WTC11 (cell line): ENCODE measurements around the gene MORC2. TPM values are rescaled to one million over a fixed set of nuclear protein-coding genes. Genes with fewer than 3 reads are reported as not detected.

Experiments
- ATAC-seq: fragments of 200-7000 bp; cut with Tn5 transposase; 2 replicates; pipeline ENCODE4 v1.10.0; 2021; ENCODE audit warnings: mild to moderate bottlenecking, moderate library complexity
- CTCF ChIA-PET: fragments of 300-600 bp; sonication (Branson Sonifier 250); formaldehyde crosslinking; loops from one replicate; lab custom pipeline; 2021; ENCODE audit warnings: antibody characterized with exemption; lab: Charles Lee
- POLR2A ChIA-PET: fragments of 350-600 bp; sonication (Branson Sonifier 250); formaldehyde crosslinking; loops from one replicate; lab custom pipeline; 2021; ENCODE audit warnings: antibody characterized with exemption; lab: Charles Lee
- DNase-seq: peaks from one replicate; pipeline ENCODE4 v3.0.0; 2021; ENCODE audit warnings: low spot score
- H3K27ac Mint-ChIP-seq: 2 replicates; pipeline ENCODE4 v1.8.0; 2021; ENCODE audit warnings: mixed read lengths
- H3K27me3 Mint-ChIP-seq: 2 replicates; pipeline ENCODE4 v1.8.0; 2021; ENCODE audit warnings: low read depth, mild to moderate bottlenecking, moderate library complexity, mixed read lengths
- H3K36me3 Mint-ChIP-seq: 2 replicates; pipeline ENCODE4 v1.8.0; 2021; ENCODE audit warnings: mixed read lengths
- H3K4me1 Mint-ChIP-seq: 2 replicates; pipeline ENCODE4 v1.8.0; 2022; ENCODE audit warnings: mixed read lengths
- H3K4me3 Mint-ChIP-seq: 2 replicates; pipeline ENCODE4 v1.8.0; 2021; ENCODE audit warnings: mild to moderate bottlenecking, moderate library complexity, mixed read lengths
- H3K9me3 Mint-ChIP-seq: 2 replicates; pipeline ENCODE4 v1.8.0; 2021; ENCODE audit warnings: mixed read lengths
- CREM ChIP-seq: sonication (generic); formaldehyde crosslinking; IDR thresholded peaks from 2 replicates; pipeline ENCODE4 v1.8.1; 2022; ENCODE audit warnings: mild to moderate bottlenecking, missing genetic modification reagents, moderate library complexity
- EMX1 ChIP-seq: fragments of 250-450 bp; sonication (Bioruptor Pico); IDR thresholded peaks from 2 replicates; pipeline ENCODE4 v1.8.0; 2021; ENCODE audit warnings: mild to moderate bottlenecking
- KAT7 ChIP-seq: sonication (generic); formaldehyde crosslinking; IDR thresholded peaks from 2 replicates; pipeline ENCODE4 v1.8.1; 2023; ENCODE audit warnings: missing genetic modification reagents, mild to moderate bottlenecking, borderline replicate concordance
- NFE2L1 ChIP-seq: sonication (generic); formaldehyde crosslinking; IDR thresholded peaks from 2 replicates; pipeline ENCODE4 v1.8.1; 2023; ENCODE audit warnings: missing genetic modification reagents
- NR3C1 ChIP-seq: sonication (generic); formaldehyde crosslinking; conservative IDR thresholded peaks from 2 replicates; pipeline ENCODE4 v1.8.1; 2023; ENCODE audit warnings: low read depth, mild to moderate bottlenecking, missing genetic modification reagents
- OVOL2 ChIP-seq: fragments of 250-450 bp; sonication (Bioruptor Pico); IDR thresholded peaks from 2 replicates; pipeline ENCODE4 v1.9.0; 2021; ENCODE audit warnings: mild to moderate bottlenecking, borderline replicate concordance
- SMAD3 ChIP-seq: sonication (generic); formaldehyde crosslinking; IDR thresholded peaks from 2 replicates; pipeline ENCODE4 v1.8.0; 2022; ENCODE audit warnings: missing genetic modification reagents, mild to moderate bottlenecking, borderline replicate concordance
- TCF7 ChIP-seq: sonication (generic); formaldehyde crosslinking; IDR thresholded peaks from 2 replicates; pipeline ENCODE4 v1.8.0; 2022; ENCODE audit warnings: mild to moderate bottlenecking, low read depth, missing genetic modification reagents, moderate library complexity
- TP53 ChIP-seq: sonication (generic); formaldehyde crosslinking; IDR thresholded peaks from 2 replicates; pipeline ENCODE4 v1.8.1; 2023; ENCODE audit warnings: mild to moderate bottlenecking, missing genetic modification reagents
- ZNF671 ChIP-seq: fragments of 250-450 bp; sonication (Bioruptor Pico); IDR thresholded peaks from 2 replicates; pipeline ENCODE4 v1.8.0; 2021; ENCODE audit warnings: mild to moderate bottlenecking
- total RNA-seq: library from RNA; stranded (reverse); gene quantifications from 3 replicates; pipeline ENCODE4 v1.2.3, GENCODE V29; 2021
- TF ChIP-seq, protein P1 (sequence below): fragments of 250-450 bp; sonication (Bioruptor Pico); IDR thresholded peaks from 2 replicates; pipeline ENCODE4 v1.9.0; 2021; ENCODE audit warnings: moderate library complexity, mild to moderate bottlenecking, inconsistent platforms, borderline replicate concordance
- TF ChIP-seq, protein P2 (sequence below): sonication (generic); formaldehyde crosslinking; IDR thresholded peaks from 2 replicates; pipeline ENCODE4 v1.8.1; 2022; ENCODE audit warnings: missing genetic modification reagents, borderline replicate concordance
- TF ChIP-seq, protein P3 (sequence below): sonication (generic); formaldehyde crosslinking; conservative IDR thresholded peaks from 2 replicates; pipeline ENCODE4 v1.8.1; 2023; ENCODE audit warnings: mild to moderate bottlenecking, low read depth, missing genetic modification reagents, moderate library complexity
- TF ChIP-seq, protein P4 (sequence below): sonication (generic); formaldehyde crosslinking; IDR thresholded peaks from 2 replicates; pipeline ENCODE4 v1.8.0; 2022; ENCODE audit warnings: mild to moderate bottlenecking, missing genetic modification reagents
- TF ChIP-seq, protein P5 (sequence below): fragments of 200-600 bp; IDR thresholded peaks from 2 replicates; pipeline ENCODE4 v1.8.0; 2022; ENCODE audit warnings: antibody characterized with exemption
- TF ChIP-seq, protein P6 (sequence below): sonication (generic); formaldehyde crosslinking; IDR thresholded peaks from 2 replicates; pipeline ENCODE4 v1.8.1; 2022; ENCODE audit warnings: low read depth, missing genetic modification reagents, borderline replicate concordance
- TF ChIP-seq, protein P7 (sequence below): sonication (generic); formaldehyde crosslinking; IDR thresholded peaks from 2 replicates; pipeline ENCODE4 v1.8.0; 2022; ENCODE audit warnings: mild to moderate bottlenecking, missing genetic modification reagents

MORC2 gene
- total RNA-seq, 1 experiment from 2014 or later: 62.3 TPM

DNA sequence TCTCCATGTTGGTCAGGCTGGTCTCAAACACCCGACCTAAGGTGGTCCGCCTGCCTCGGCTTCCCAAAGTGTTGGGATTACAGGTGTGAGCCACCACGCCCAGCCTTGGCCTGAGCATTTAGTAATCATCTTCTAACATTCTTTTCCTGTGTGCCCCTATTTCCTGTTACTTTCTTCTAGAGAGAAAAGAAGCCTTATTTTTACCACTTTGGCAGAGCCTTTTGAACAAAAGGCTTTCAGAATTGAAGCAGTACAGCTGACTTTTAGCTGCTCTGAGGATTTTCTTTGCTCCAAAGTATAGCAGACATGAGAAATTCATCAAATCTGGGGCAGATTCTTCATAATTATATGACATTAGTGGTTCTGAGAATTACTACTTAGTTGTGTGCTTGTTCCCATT, 13.4 kb downstream of the MORC2 start:
- H3K4me1 Mint-ChIP-seq: no peaks in the 10 kb centered on the region
- ChIA-PET CTCF (no interaction called here), POLR2A (no interaction called here)
- ATAC-seq (no peak), DNase-seq (no peak)
- no peak overlapping the region for H3K27ac Mint-ChIP-seq
- H3K9me3 Mint-ChIP-seq: no peaks in the 10 kb centered on the region
- H3K4me3 Mint-ChIP-seq: no peak overlapping the region
- no peaks in the 10 kb centered on the region for H3K27me3 Mint-ChIP-seq
- peaks cover 67% of the 10 kb centered on the region for H3K36me3 Mint-ChIP-seq
- no peak for TF ChIP-seq ZNF671
- no peak for TF ChIP-seq NR3C1 (CRISPR knock-in tag)
- no peak for TF ChIP-seq CREM (CRISPR knock-in tag)
- no peak for TF ChIP-seq TP53 (CRISPR knock-in tag)
- TF ChIP-seq, protein P1, sequence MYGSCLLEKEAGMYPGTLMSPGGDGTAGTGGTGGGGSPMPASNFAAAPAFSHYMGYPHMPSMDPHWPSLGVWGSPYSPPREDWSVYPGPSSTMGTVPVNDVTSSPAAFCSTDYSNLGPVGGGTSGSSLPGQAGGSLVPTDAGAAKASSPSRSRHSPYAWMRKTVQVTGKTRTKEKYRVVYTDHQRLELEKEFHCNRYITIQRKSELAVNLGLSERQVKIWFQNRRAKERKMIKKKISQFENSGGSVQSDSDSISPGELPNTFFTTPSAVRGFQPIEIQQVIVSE (CRISPR knock-in tag): no peak
- TF ChIP-seq, protein P2, sequence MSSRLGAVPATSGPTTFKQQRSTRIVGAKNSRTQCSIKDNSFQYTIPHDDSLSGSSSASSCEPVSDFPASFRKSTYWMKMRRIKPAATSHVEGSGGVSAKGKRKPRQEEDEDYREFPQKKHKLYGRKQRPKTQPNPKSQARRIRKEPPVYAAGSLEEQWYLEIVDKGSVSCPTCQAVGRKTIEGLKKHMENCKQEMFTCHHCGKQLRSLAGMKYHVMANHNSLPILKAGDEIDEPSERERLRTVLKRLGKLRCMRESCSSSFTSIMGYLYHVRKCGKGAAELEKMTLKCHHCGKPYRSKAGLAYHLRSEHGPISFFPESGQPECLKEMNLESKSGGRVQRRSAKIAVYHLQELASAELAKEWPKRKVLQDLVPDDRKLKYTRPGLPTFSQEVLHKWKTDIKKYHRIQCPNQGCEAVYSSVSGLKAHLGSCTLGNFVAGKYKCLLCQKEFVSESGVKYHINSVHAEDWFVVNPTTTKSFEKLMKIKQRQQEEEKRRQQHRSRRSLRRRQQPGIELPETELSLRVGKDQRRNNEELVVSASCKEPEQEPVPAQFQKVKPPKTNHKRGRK: no peak
- TF ChIP-seq, protein P3, sequence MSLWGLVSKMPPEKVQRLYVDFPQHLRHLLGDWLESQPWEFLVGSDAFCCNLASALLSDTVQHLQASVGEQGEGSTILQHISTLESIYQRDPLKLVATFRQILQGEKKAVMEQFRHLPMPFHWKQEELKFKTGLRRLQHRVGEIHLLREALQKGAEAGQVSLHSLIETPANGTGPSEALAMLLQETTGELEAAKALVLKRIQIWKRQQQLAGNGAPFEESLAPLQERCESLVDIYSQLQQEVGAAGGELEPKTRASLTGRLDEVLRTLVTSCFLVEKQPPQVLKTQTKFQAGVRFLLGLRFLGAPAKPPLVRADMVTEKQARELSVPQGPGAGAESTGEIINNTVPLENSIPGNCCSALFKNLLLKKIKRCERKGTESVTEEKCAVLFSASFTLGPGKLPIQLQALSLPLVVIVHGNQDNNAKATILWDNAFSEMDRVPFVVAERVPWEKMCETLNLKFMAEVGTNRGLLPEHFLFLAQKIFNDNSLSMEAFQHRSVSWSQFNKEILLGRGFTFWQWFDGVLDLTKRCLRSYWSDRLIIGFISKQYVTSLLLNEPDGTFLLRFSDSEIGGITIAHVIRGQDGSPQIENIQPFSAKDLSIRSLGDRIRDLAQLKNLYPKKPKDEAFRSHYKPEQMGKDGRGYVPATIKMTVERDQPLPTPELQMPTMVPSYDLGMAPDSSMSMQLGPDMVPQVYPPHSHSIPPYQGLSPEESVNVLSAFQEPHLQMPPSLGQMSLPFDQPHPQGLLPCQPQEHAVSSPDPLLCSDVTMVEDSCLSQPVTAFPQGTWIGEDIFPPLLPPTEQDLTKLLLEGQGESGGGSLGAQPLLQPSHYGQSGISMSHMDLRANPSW (CRISPR knock-in tag): no peak
- no peak for TF ChIP-seq KAT7 (CRISPR knock-in tag)
- no peak for TF ChIP-seq SMAD3 (CRISPR knock-in tag)
- TF ChIP-seq, protein P4, sequence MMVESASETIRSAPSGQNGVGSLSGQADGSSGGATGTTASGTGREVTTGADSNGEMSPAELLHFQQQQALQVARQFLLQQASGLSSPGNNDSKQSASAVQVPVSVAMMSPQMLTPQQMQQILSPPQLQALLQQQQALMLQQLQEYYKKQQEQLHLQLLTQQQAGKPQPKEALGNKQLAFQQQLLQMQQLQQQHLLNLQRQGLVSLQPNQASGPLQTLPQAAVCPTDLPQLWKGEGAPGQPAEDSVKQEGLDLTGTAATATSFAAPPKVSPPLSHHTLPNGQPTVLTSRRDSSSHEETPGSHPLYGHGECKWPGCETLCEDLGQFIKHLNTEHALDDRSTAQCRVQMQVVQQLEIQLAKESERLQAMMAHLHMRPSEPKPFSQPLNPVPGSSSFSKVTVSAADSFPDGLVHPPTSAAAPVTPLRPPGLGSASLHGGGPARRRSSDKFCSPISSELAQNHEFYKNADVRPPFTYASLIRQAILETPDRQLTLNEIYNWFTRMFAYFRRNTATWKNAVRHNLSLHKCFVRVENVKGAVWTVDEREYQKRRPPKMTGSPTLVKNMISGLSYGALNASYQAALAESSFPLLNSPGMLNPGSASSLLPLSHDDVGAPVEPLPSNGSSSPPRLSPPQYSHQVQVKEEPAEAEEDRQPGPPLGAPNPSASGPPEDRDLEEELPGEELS (CRISPR knock-in tag): no peak
- no peak for TF ChIP-seq EMX1 (CRISPR knock-in tag)
- TF ChIP-seq NFE2L1 (CRISPR knock-in tag): no peak
- TF ChIP-seq OVOL2 (CRISPR knock-in tag): no peak
- TF ChIP-seq TCF7: no peak
- TF ChIP-seq, protein P5, sequence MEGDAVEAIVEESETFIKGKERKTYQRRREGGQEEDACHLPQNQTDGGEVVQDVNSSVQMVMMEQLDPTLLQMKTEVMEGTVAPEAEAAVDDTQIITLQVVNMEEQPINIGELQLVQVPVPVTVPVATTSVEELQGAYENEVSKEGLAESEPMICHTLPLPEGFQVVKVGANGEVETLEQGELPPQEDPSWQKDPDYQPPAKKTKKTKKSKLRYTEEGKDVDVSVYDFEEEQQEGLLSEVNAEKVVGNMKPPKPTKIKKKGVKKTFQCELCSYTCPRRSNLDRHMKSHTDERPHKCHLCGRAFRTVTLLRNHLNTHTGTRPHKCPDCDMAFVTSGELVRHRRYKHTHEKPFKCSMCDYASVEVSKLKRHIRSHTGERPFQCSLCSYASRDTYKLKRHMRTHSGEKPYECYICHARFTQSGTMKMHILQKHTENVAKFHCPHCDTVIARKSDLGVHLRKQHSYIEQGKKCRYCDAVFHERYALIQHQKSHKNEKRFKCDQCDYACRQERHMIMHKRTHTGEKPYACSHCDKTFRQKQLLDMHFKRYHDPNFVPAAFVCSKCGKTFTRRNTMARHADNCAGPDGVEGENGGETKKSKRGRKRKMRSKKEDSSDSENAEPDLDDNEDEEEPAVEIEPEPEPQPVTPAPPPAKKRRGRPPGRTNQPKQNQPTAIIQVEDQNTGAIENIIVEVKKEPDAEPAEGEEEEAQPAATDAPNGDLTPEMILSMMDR: no peak
- TF ChIP-seq, protein P6, sequence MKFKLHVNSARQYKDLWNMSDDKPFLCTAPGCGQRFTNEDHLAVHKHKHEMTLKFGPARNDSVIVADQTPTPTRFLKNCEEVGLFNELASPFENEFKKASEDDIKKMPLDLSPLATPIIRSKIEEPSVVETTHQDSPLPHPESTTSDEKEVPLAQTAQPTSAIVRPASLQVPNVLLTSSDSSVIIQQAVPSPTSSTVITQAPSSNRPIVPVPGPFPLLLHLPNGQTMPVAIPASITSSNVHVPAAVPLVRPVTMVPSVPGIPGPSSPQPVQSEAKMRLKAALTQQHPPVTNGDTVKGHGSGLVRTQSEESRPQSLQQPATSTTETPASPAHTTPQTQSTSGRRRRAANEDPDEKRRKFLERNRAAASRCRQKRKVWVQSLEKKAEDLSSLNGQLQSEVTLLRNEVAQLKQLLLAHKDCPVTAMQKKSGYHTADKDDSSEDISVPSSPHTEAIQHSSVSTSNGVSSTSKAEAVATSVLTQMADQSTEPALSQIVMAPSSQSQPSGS (CRISPR knock-in tag): no peak
- TF ChIP-seq, protein P7, sequence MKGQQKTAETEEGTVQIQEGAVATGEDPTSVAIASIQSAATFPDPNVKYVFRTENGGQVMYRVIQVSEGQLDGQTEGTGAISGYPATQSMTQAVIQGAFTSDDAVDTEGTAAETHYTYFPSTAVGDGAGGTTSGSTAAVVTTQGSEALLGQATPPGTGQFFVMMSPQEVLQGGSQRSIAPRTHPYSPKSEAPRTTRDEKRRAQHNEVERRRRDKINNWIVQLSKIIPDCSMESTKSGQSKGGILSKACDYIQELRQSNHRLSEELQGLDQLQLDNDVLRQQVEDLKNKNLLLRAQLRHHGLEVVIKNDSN (CRISPR knock-in tag): no peak
- TF ChIP-seq, all 79 proteins: peak for 0
